ENCODE results near the gene LDLRAD3. TPM values are rescaled to one million over a fixed set of nuclear protein-coding genes. Genes with fewer than 3 reads are reported as not detected.

Gene LDLRAD3
- polyA plus RNA-seq, 2 donors: 4.8 to 5.1 TPM

GRCh38 chr11:36161572-36161971, 217.7 kb downstream of the LDLRAD3 start:
- no peaks in the 10 kb centered on the region for H3K36me3 ChIP-seq (ENCODE audit: control insufficient read depth in 2 of 2, insufficient read depth in 2 of 2, low read length in 1 of 2)
- H3K27me3 ChIP-seq (ENCODE audit: control insufficient read depth in 1 of 2, insufficient read depth in 2 of 2, low read length in 2 of 2): no peaks in the 10 kb centered on the region
- H3K9me3 ChIP-seq (ENCODE audit: control insufficient read depth in 2 of 2, insufficient read depth in 1 of 2, low read depth in 1 of 2, low read length in 1 of 2): no peaks in the 10 kb centered on the region
- 79 to 80% methylated on average over 5 of the region's 5 CpGs for WGBS, 2 donors
- no peak overlapping the region for H3K4me3 ChIP-seq (ENCODE audit: low read depth in 1 of 2, low read length in 2 of 2)
- H3K4me1 ChIP-seq (ENCODE audit: control insufficient read depth in 2 of 2, insufficient read depth in 2 of 2, low read length in 1 of 2): no peaks in the 10 kb centered on the region
- H3K27ac ChIP-seq (ENCODE audit: low read depth in 2 of 2, low read length in 1 of 2): no peak overlapping the region

GRCh38 chr11:36162006-36162882, 218.4 kb downstream of the LDLRAD3 start:
- Histone ChIP-seq H3K36me3 (ENCODE audit: control insufficient read depth in 2 of 2, insufficient read depth in 2 of 2, low read length in 1 of 2) (no peaks in the 10 kb centered on the region), H3K4me1 (ENCODE audit: control insufficient read depth in 2 of 2, insufficient read depth in 2 of 2, low read length in 1 of 2) (no peaks in the 10 kb centered on the region), H3K27ac (ENCODE audit: low read depth in 2 of 2, low read length in 1 of 2) (no peak overlapping the region), H3K27me3 (ENCODE audit: control insufficient read depth in 1 of 2, insufficient read depth in 2 of 2, low read length in 2 of 2) (no peaks in the 10 kb centered on the region), H3K9me3 (ENCODE audit: control insufficient read depth in 2 of 2, insufficient read depth in 1 of 2, low read depth in 1 of 2, low read length in 1 of 2) (no peaks in the 10 kb centered on the region), H3K4me3 (ENCODE audit: low read depth in 1 of 2, low read length in 2 of 2) (no peak overlapping the region)
- 80 to 83% methylated on average over 10 of the region's 10 CpGs for WGBS, 2 donors

- WGBS, 2 donors: 59 to 65% methylated on average over 5 of the region's 5 CpGs
- no peaks in the 10 kb centered on the region for H3K9me3 ChIP-seq (ENCODE audit: control insufficient read depth in 2 of 2, insufficient read depth in 1 of 2, low read depth in 1 of 2, low read length in 1 of 2)
- H3K4me3 ChIP-seq (ENCODE audit: low read depth in 1 of 2, low read length in 2 of 2): no peak overlapping the region
- H3K27ac ChIP-seq (ENCODE audit: low read depth in 2 of 2, low read length in 1 of 2): no peak overlapping the region
- no peaks in the 10 kb centered on the region for H3K27me3 ChIP-seq (ENCODE audit: control insufficient read depth in 1 of 2, insufficient read depth in 2 of 2, low read length in 2 of 2)
- no peaks in the 10 kb centered on the region for H3K4me1 ChIP-seq (ENCODE audit: control insufficient read depth in 2 of 2, insufficient read depth in 2 of 2, low read length in 1 of 2)
- H3K36me3 ChIP-seq (ENCODE audit: control insufficient read depth in 2 of 2, insufficient read depth in 2 of 2, low read length in 1 of 2): no peaks in the 10 kb centered on the region
These were observed 219.1 kb downstream of the LDLRAD3 start for GRCh38 chr11:36162883-36163434.

- H3K4me1 ChIP-seq (ENCODE audit: control insufficient read depth in 2 of 2, insufficient read depth in 2 of 2, low read length in 1 of 2): no peaks in the 10 kb centered on the region
- H3K27ac ChIP-seq (ENCODE audit: low read depth in 2 of 2, low read length in 1 of 2): no peak overlapping the region
- 72 to 86% methylated on average over 6 of the region's 6 CpGs for WGBS, 2 donors
- H3K4me3 ChIP-seq (ENCODE audit: low read depth in 1 of 2, low read length in 2 of 2): no peak overlapping the region
- no peaks in the 10 kb centered on the region for H3K9me3 ChIP-seq (ENCODE audit: control insufficient read depth in 2 of 2, insufficient read depth in 1 of 2, low read depth in 1 of 2, low read length in 1 of 2)
- H3K27me3 ChIP-seq (ENCODE audit: control insufficient read depth in 1 of 2, insufficient read depth in 2 of 2, low read length in 2 of 2): no peaks in the 10 kb centered on the region
- H3K36me3 ChIP-seq (ENCODE audit: control insufficient read depth in 2 of 2, insufficient read depth in 2 of 2, low read length in 1 of 2): no peaks in the 10 kb centered on the region
These were observed 220.8 kb downstream of the LDLRAD3 start for GRCh38 chr11:36164506-36165250.

- 74 to 77% methylated on average over 3 of the region's 3 CpGs for WGBS, 2 donors
- Histone ChIP-seq H3K27ac (ENCODE audit: low read depth in 2 of 2, low read length in 1 of 2) (no peak overlapping the region), H3K27me3 (ENCODE audit: control insufficient read depth in 1 of 2, insufficient read depth in 2 of 2, low read length in 2 of 2) (no peaks in the 10 kb centered on the region), H3K4me3 (ENCODE audit: low read depth in 1 of 2, low read length in 2 of 2) (no peak overlapping the region), H3K4me1 (ENCODE audit: control insufficient read depth in 2 of 2, insufficient read depth in 2 of 2, low read length in 1 of 2) (no peaks in the 10 kb centered on the region), H3K36me3 (ENCODE audit: control insufficient read depth in 2 of 2, insufficient read depth in 2 of 2, low read length in 1 of 2) (no peaks in the 10 kb centered on the region), H3K9me3 (ENCODE audit: control insufficient read depth in 2 of 2, insufficient read depth in 1 of 2, low read depth in 1 of 2, low read length in 1 of 2) (no peaks in the 10 kb centered on the region)
These were observed 221.9 kb downstream of the LDLRAD3 start for GRCh38 chr11:36165621-36166397.

GRCh38 chr11:36167073-36167472, 223.2 kb downstream of the LDLRAD3 start:
- H3K36me3 ChIP-seq (ENCODE audit: control insufficient read depth in 2 of 2, insufficient read depth in 2 of 2, low read length in 1 of 2): no peaks in the 10 kb centered on the region
- H3K27ac ChIP-seq (ENCODE audit: low read depth in 2 of 2, low read length in 1 of 2): no peak overlapping the region
- no peaks in the 10 kb centered on the region for H3K9me3 ChIP-seq (ENCODE audit: control insufficient read depth in 2 of 2, insufficient read depth in 1 of 2, low read depth in 1 of 2, low read length in 1 of 2)
- WGBS, 2 donors: 88 to 94% methylated on average over 4 of the region's 4 CpGs
- no peak overlapping the region for H3K4me3 ChIP-seq (ENCODE audit: low read depth in 1 of 2, low read length in 2 of 2)
- H3K27me3 ChIP-seq (ENCODE audit: control insufficient read depth in 1 of 2, insufficient read depth in 2 of 2, low read length in 2 of 2): no peaks in the 10 kb centered on the region
- no peaks in the 10 kb centered on the region for H3K4me1 ChIP-seq (ENCODE audit: control insufficient read depth in 2 of 2, insufficient read depth in 2 of 2, low read length in 1 of 2)

GRCh38 chr11:36167729-36168128, 223.9 kb downstream of the LDLRAD3 start:
- H3K4me3 ChIP-seq (ENCODE audit: low read depth in 1 of 2, low read length in 2 of 2): no peak overlapping the region
- H3K27me3 ChIP-seq (ENCODE audit: control insufficient read depth in 1 of 2, insufficient read depth in 2 of 2, low read length in 2 of 2): no peaks in the 10 kb centered on the region
- no peaks in the 10 kb centered on the region for H3K9me3 ChIP-seq (ENCODE audit: control insufficient read depth in 2 of 2, insufficient read depth in 1 of 2, low read depth in 1 of 2, low read length in 1 of 2)
- WGBS, 2 donors: 91 to 94% methylated on average over 6 of the region's 6 CpGs
- no peaks in the 10 kb centered on the region for H3K4me1 ChIP-seq (ENCODE audit: control insufficient read depth in 2 of 2, insufficient read depth in 2 of 2, low read length in 1 of 2)
- no peaks in the 10 kb centered on the region for H3K36me3 ChIP-seq (ENCODE audit: control insufficient read depth in 2 of 2, insufficient read depth in 2 of 2, low read length in 1 of 2)
- H3K27ac ChIP-seq (ENCODE audit: low read depth in 2 of 2, low read length in 1 of 2): no peak overlapping the region

GRCh38 chr11:36177836-36178235, 234.0 kb downstream of the LDLRAD3 start:
- Histone ChIP-seq H3K27me3 (ENCODE audit: control insufficient read depth in 1 of 2, insufficient read depth in 2 of 2, low read length in 2 of 2) (no peaks in the 10 kb centered on the region), H3K9me3 (ENCODE audit: control insufficient read depth in 2 of 2, insufficient read depth in 1 of 2, low read depth in 1 of 2, low read length in 1 of 2) (no peaks in the 10 kb centered on the region), H3K27ac (ENCODE audit: low read depth in 2 of 2, low read length in 1 of 2) (no peak overlapping the region), H3K4me1 (ENCODE audit: control insufficient read depth in 2 of 2, insufficient read depth in 2 of 2, low read length in 1 of 2) (no peaks in the 10 kb centered on the region), H3K4me3 (ENCODE audit: low read depth in 1 of 2, low read length in 2 of 2) (no peak overlapping the region), H3K36me3 (ENCODE audit: control insufficient read depth in 2 of 2, insufficient read depth in 2 of 2, low read length in 1 of 2) (no peaks in the 10 kb centered on the region)
- WGBS, 2 donors: 67 to 77% methylated on average over 2 of the region's 2 CpGs
